ENCODE measurements around the gene MUSTN1. TPM values are rescaled to one million over a fixed set of nuclear protein-coding genes. Genes with fewer than 3 reads are reported as not detected.

Gene MUSTN1
- total and polyA plus RNA-seq, 8 donors: 0.42 to 63.7 (median 0.55) TPM; not detected in 3

DNA sequence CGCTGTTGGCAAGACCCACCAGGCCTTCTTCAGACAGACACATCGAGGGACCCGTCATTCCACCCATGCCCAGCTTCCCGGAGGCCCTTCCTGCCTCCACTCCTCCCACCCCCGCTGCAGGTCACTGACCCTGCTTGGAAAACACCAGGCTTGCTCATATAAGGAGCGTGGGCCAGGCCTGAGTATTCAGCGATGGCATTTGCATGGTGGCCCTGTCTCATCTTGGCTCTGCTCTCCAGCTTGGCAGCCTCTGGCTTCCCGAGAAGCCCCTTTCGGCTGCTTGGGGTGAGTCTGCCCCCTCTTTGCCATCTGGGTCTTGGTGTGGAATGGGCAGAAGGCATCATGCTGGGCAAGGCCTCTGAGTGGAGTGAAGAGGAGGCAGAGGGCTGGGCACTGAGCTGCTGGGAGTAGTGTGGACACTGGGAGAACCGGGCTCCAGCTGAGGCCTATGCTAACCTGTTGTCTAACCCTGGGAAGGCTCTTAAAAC, 40.2 kb downstream of the MUSTN1 start, which contains the start of gene ITIH3:
Gene ITIH3, plus strand, starts transcription at position 185 of the 488 bp plus-strand sequence. Its CDS starts 8 bp downstream, at position 193.
- H3K4me1 ChIP-seq: peaks cover 0 to 3% (median 0%) of the 10 kb centered on the region in 3 donors
- 82 to 85% methylated on average over 10 of the region's 10 CpGs for WGBS, 2 donors
- H3K27ac ChIP-seq: no peak within 1 kb of the TSS
- intact Hi-C loops (cut with DNase I): no loop called here
- ATAC-seq: peak in 1 of 4 donors; percentile 3
- no peaks in the 10 kb centered on the region for H3K9me3 ChIP-seq
- H3K4me3 ChIP-seq: no peak within 1 kb of the TSS
- H3K27me3 ChIP-seq: no peaks in the 10 kb centered on the region
- no peak for FAIRE-seq
- DNase-seq: peak in 1 of 6 donors; percentile 41
- no peaks in the 10 kb centered on the region for H3K36me3 ChIP-seq
- TF ChIP-seq, protein P1, sequence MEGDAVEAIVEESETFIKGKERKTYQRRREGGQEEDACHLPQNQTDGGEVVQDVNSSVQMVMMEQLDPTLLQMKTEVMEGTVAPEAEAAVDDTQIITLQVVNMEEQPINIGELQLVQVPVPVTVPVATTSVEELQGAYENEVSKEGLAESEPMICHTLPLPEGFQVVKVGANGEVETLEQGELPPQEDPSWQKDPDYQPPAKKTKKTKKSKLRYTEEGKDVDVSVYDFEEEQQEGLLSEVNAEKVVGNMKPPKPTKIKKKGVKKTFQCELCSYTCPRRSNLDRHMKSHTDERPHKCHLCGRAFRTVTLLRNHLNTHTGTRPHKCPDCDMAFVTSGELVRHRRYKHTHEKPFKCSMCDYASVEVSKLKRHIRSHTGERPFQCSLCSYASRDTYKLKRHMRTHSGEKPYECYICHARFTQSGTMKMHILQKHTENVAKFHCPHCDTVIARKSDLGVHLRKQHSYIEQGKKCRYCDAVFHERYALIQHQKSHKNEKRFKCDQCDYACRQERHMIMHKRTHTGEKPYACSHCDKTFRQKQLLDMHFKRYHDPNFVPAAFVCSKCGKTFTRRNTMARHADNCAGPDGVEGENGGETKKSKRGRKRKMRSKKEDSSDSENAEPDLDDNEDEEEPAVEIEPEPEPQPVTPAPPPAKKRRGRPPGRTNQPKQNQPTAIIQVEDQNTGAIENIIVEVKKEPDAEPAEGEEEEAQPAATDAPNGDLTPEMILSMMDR (IDR thresholded peaks at IDR 0.05): no peak

DNA sequence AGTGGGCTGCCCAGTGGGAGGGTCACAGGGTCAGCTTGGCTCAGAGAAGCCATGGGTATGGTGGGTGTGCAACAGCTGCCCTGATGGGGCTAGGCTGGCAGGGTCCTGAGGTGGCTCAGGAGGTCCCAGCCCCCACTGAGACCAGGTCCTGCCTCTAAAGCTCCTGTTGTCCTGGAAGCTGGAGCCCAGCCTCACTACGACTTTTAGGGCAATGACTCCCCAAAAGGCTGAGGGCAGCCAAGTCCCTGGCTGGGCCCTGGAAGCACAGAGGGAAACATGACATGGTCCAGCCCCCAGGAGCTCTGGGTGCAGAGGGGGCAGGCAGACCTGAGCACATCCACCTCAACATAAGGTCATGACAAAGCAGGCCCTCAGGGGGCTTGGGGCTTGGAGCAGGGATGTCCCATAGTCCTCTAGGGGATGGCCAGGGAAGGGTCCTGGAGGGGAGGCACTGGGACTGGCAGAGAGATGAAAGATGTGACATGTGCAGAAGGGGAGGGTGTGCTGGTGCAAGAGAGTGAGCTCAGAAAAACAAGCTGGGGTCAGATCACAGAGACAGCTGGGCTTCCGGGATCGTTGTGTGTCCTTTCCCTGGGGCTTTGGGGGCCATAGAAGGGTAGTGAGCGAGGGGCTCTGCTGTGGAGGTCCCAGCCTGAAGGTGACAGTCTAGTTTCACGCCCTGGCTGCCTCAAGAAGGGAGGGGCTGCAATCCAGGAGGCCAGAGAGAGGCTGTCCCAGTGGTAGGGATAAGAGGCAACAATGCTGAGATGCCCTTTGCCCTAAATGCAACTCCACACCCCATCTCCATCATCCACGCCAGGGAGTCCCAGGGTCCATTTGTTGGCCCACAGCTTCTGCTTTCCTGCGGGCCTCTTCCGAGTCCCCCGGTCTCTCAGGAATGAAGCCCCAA, 40.9 kb downstream of the MUSTN1 start:
- WGBS, 2 donors: 81 to 84% methylated on average over 9 of the region's 9 CpGs
- no peak for FAIRE-seq
- intact Hi-C loops (cut with DNase I): no loop called here

DNA sequence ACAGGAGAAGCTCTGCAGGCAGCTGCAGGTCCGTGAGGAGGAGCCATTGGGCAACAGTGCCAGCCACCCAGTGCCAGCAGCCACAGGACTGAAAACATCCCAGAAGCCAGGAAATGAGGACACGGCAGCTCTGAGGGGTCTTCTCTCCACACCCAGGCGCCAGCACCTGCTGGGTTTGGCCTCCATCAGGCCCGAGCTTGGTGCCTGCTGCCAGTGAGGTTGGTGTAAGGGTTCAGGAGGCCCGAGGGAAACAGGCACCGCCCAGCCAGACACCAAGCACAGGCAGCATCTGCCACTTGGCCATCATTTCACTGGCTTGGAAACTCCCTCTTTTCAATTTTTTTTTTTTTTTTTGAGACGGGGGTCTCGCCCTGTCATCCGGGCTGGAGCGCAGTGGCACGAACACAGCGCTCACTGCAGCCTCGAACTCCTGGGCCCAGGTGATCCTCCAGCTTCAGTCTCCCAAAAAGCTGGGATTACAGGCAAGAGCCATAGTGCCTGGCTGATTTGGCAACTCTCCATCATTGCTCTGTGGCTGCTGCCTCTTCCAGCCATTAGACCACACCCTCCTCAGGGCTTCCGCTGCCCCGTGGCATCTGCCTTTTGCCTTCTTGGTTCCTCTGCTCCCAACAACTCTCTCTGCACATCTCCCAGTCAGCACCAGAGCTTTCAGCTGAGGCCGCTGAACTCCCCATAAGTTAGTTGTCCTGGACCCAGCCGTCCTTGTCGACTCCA, 41.7 kb downstream of the MUSTN1 start:
- TF ChIP-seq, protein P1 (IDR thresholded peaks at IDR 0.05): no peak
- ATAC-seq (no peak), DNase-seq (peak in 1 of 6 donors; percentile 35), FAIRE-seq (no peak)
- H3K4me1 ChIP-seq: peaks cover 0 to 3% (median 0%) of the 10 kb centered on the region in 3 donors
- WGBS, 2 donors: 80 to 83% methylated on average over 18 of the region's 18 CpGs
- no peaks in the 10 kb centered on the region for H3K9me3 ChIP-seq
- no peaks in the 10 kb centered on the region for H3K27me3 ChIP-seq
- no peak overlapping the region for H3K27ac ChIP-seq
- intact Hi-C loops (cut with DNase I): no loop called here
- H3K4me3 ChIP-seq: no peak overlapping the region
- no peaks in the 10 kb centered on the region for H3K36me3 ChIP-seq

More for the DNA sequence above, 40.9 kb downstream of the MUSTN1 start:
- TF ChIP-seq, protein P1 (IDR thresholded peaks at IDR 0.05): no peak
- Histone ChIP-seq H3K4me3 (no peak overlapping the region), H3K36me3 (no peaks in the 10 kb centered on the region), H3K4me1 (peaks cover 0 to 3% (median 0%) of the 10 kb centered on the region in 3 donors), H3K27ac (no peak overlapping the region), H3K9me3 (no peaks in the 10 kb centered on the region), H3K27me3 (no peaks in the 10 kb centered on the region)
- ATAC-seq: no peak
- DNase-seq: peak in 1 of 6 donors; percentile 44

DNA sequence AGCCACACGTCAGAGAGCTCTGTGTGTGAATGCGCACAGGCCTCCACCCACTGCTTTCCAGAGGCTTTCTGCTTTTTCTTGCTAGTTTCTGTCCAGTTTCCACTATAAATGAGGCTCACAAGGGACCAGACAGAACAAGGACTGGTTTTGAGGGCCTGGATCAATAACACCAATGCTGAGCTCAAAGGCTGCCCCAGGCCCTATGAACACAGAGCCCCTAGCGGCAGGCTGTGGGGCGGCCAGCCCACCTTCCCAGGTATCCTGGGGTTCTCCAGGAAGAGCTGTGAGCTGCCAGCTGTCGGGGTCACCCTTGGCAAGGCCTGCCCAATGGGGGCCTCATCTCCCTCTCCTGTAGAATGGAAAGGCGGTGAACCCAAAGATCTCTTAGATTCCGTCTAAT, 42.4 kb downstream of the MUSTN1 start:
- intact Hi-C loops (cut with DNase I): no loop called here
- Histone ChIP-seq H3K27me3 (no peaks in the 10 kb centered on the region), H3K4me3 (no peak overlapping the region), H3K9me3 (no peaks in the 10 kb centered on the region), H3K27ac (no peak overlapping the region), H3K4me1 (peaks cover 0 to 3% (median 0%) of the 10 kb centered on the region in 3 donors), H3K36me3 (no peaks in the 10 kb centered on the region)
- ATAC-seq (no peak), DNase-seq (peak in 1 of 6 donors; percentile 32), FAIRE-seq (no peak)
- TF ChIP-seq, protein P1 (IDR thresholded peaks at IDR 0.05): no peak
- 75 to 76% methylated on average over 7 of the region's 7 CpGs for WGBS, 2 donors
